ENCODE data around the gene ZNF385A. TPM values are rescaled to one million over a fixed set of nuclear protein-coding genes. Genes with fewer than 3 reads are reported as not detected.

ZNF385A gene
- total and polyA plus RNA-seq, 9 of the 15 experiments (the other 6 are each of a cell fraction or from before 2014, with no cell fraction given): 1.0 to 111 (median 7.7) TPM

DNA sequence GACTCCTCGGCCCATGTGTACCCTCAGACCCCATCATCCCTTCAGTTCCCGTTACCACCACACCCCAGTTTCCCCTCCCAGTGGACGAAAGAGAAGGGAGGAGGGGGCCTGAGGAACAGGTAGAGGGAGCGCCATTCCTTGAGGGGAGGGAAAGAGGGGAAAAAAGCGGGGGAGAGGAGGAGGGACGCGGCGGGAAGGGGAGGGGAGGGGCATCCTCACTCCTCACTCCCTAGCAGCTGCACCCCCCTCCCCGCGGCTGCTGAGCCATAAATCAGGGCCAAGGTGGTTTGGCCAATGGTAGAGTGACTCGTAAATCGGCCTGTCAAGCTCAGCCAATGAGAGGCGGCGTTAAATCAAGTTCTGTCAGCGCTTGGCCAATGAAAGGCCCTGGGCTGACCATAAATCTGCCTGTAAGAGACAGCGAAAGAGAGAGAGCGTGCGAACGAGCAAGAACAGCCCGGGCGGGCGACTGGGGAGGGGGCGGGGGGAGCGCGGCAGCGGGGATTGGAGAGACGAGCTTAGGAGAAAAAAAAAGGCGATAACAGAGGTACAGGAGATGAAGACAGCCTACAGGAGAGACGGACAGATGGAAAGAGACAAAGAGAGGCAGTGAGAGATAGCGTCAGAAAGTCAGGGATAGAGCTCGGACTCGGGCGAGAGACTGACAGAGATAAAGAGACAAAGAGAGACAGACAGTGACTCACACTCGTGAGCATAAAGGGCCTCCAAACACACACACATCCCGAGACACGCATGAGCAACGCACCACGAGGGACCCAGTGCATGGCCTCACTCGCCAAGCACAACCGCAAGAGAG is 25.4 kb downstream of the ZNF385A start (continued):
- TF ChIP-seq, protein P1, sequence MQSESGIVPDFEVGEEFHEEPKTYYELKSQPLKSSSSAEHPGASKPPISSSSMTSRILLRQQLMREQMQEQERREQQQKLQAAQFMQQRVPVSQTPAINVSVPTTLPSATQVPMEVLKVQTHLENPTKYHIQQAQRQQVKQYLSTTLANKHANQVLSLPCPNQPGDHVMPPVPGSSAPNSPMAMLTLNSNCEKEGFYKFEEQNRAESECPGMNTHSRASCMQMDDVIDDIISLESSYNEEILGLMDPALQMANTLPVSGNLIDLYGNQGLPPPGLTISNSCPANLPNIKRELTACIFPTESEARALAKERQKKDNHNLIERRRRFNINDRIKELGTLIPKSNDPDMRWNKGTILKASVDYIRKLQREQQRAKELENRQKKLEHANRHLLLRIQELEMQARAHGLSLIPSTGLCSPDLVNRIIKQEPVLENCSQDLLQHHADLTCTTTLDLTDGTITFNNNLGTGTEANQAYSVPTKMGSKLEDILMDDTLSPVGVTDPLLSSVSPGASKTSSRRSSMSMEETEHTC (IDR thresholded peaks at IDR 0.05): peak; percentile 45; the same call in 1 of the 2 replicates
- TF ChIP-seq PTRF (tag; IDR thresholded peaks at IDR 0.05) (no peak), SMARCB1 (IDR thresholded peaks at IDR 0.05; ENCODE audit: insufficient read length, low read depth) (no peak), MED1 (CRISPR knock-in tag; IDR thresholded peaks at IDR 0.05; ENCODE audit: borderline replicate concordance) (no peak), CTBP1 (IDR thresholded peaks at IDR 0.05; ENCODE audit: borderline replicate concordance) (peak; percentile 71), HIVEP1 (CRISPR knock-in tag; IDR thresholded peaks at IDR 0.05) (no peak), ZNF77 (CRISPR knock-in tag; IDR thresholded peaks at IDR 0.05) (no peak), MEF2D (tag; conservative IDR thresholded peaks at IDR 0.05; ENCODE audit: low read depth) (peak; percentile 79), ZNF324 (CRISPR knock-in tag; IDR thresholded peaks at IDR 0.05) (no peak), NCOA2 (IDR thresholded peaks at IDR 0.05; ENCODE audit: partially characterized antibody in 2 of 2) (no peak), ESRRB (CRISPR knock-in tag; IDR thresholded peaks at IDR 0.05; ENCODE audit: borderline replicate concordance) (no peak), ZNF780A (CRISPR knock-in tag; IDR thresholded peaks at IDR 0.05) (no peak), SNIP1 (IDR thresholded peaks at IDR 0.05; ENCODE audit: low read depth) (no peak), DDX20 (tag; IDR thresholded peaks at IDR 0.05; ENCODE audit: low read depth) (no peak), YY1 (IDR thresholded peaks at IDR 0.05; ENCODE audit: borderline replicate concordance in 1 of 3, control insufficient read depth in 1 of 3, extremely low read depth in 1 of 3, insufficient read depth in 3 of 3, insufficient read length in 1 of 3, insufficient replicate concordance in 2 of 3, low read depth in 1 of 3, low read length in 2 of 3) (peak in 1 of 3 experiments; percentile 4), ADNP (tag; IDR thresholded peaks at IDR 0.05) (no peak), ZNF133 (CRISPR knock-in tag; IDR thresholded peaks at IDR 0.05) (no peak), HNRNPL (IDR thresholded peaks at IDR 0.05; ENCODE audit: low read depth, low read length) (no peak), ZNF830 (CRISPR knock-in tag; IDR thresholded peaks at IDR 0.05) (no peak), ZNF696 (CRISPR knock-in tag; conservative IDR thresholded peaks at IDR 0.05) (no peak), THRAP3 (IDR thresholded peaks at IDR 0.05; ENCODE audit: borderline replicate concordance) (no peak; the same call in 1 of the 2 replicates)
- TF ChIP-seq, protein P2, sequence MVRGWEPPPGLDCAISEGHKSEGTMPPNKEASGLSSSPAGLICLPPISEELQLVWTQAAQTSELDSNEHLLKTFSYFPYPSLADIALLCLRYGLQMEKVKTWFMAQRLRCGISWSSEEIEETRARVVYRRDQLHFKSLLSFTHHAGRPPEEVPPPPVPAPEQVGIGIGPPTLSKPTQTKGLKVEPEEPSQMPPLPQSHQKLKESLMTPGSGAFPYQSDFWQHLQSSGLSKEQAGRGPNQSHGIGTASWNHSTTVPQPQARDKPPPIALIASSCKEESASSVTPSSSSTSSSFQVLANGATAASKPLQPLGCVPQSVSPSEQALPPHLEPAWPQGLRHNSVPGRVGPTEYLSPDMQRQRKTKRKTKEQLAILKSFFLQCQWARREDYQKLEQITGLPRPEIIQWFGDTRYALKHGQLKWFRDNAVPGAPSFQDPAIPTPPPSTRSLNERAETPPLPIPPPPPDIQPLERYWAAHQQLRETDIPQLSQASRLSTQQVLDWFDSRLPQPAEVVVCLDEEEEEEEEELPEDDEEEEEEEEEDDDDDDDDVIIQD (CRISPR knock-in tag; IDR thresholded peaks at IDR 0.05): no peak
- TF ChIP-seq, protein P3, sequence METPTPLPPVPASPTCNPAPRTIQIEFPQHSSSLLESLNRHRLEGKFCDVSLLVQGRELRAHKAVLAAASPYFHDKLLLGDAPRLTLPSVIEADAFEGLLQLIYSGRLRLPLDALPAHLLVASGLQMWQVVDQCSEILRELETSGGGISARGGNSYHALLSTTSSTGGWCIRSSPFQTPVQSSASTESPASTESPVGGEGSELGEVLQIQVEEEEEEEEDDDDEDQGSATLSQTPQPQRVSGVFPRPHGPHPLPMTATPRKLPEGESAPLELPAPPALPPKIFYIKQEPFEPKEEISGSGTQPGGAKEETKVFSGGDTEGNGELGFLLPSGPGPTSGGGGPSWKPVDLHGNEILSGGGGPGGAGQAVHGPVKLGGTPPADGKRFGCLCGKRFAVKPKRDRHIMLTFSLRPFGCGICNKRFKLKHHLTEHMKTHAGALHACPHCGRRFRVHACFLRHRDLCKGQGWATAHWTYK (CRISPR knock-in tag; IDR thresholded peaks at IDR 0.05): 0 out of 2 replicates have a peak, but pooled peaks have one; percentile 13
